Endothelial cell of umbilical vein (primary cell): ENCODE data around the gene FAM110C. TPM values are rescaled to one million over a fixed set of nuclear protein-coding genes. Genes with fewer than 3 reads are reported as not detected.

Experiments used
- BruUV-seq: library from RNA; stranded (reverse); fragments of 400-500 nt; replicated peaks from 2 replicates; lab custom pipeline; 2021; lab: Mats Ljungman, UMichigan
- CTCF ChIA-PET: fragments of 300-600, 350-600 bp; sonication (Branson Sonifier 250); formaldehyde crosslinking; loops from one replicate; lab custom pipeline; 2021; ENCODE audit warnings: antibody characterized with exemption, inconsistent platforms; lab: Charles Lee
- POLR2A ChIA-PET: fragments of 300-600, 350-600 bp; sonication (Branson Sonifier 250); formaldehyde crosslinking; loops from one replicate; lab custom pipeline; 2021; ENCODE audit warnings: antibody characterized with exemption, inconsistent platforms; lab: Charles Lee
- DNase-seq: peaks from one replicate; pipeline ENCODE4 v3.0.0-alpha.2; 2011; ENCODE audit warnings: low read depth, low spot score
- FAIRE-seq: peaks from 2 replicates; lab custom pipeline; 2011; peaks lifted over from hg19 to GRCh38; lab: Jason Lieb, UNC
- H2AFZ ChIP-seq: 2 replicates; pipeline ENCODE4 v1.6.0; 2012; ENCODE audit warnings: low read depth, low read length, control low read depth, inconsistent platforms
- H3K27ac ChIP-seq: 2 replicates; pipeline ENCODE4 v1.5.1; 2011; ENCODE audit warnings: low read depth, mild to moderate bottlenecking, control low read depth, low read length, moderate library complexity; ENCODE audit not compliant: insufficient read depth
- H3K27me3 ChIP-seq, 2 experiments: 2 replicates each; pipeline versions ENCODE4 v1.6.0 to v1.6.1; 2011; ENCODE audit warnings: low read length in 2 of 2, mixed read lengths in 1 of 2; ENCODE audit not compliant: control insufficient read depth in 2 of 2, insufficient read depth in 2 of 2
- H3K36me3 ChIP-seq, 2 experiments: 2 replicates in 1 of 2; 3 replicates in 1 of 2; pipeline ENCODE4 v1.5.1; 2011; ENCODE audit warnings: low read length in 2 of 2, mild to moderate bottlenecking in 1 of 2, moderate library complexity in 1 of 2; ENCODE audit not compliant: control insufficient read depth in 2 of 2, insufficient read depth in 2 of 2; ENCODE audit errors: extremely low read depth in 1 of 2
- H3K4me1 ChIP-seq: 3 replicates; pipeline ENCODE4 v1.5.1; 2011; ENCODE audit warnings: mild to moderate bottlenecking, low read length; ENCODE audit not compliant: control insufficient read depth, insufficient read depth; ENCODE audit errors: extremely low read depth
- H3K4me2 ChIP-seq: 2 replicates; pipeline ENCODE4 v1.6.1; 2011; ENCODE audit warnings: low read length, control low read depth, mixed read lengths; ENCODE audit not compliant: insufficient read depth
- H3K4me3 ChIP-seq, 3 experiments: fragments of 200-600 bp in 1 of 3; sonication (generic), shearing (Covaris generic) in 1 of 3; replicated peaks in 1 of 3; 2 replicates each; pipeline ENCODE4 v1.5.1; 2011 to 2016; ENCODE audit warnings: control low read depth in 3 of 3, low read length in 3 of 3, mild to moderate bottlenecking in 2 of 3, inconsistent platforms in 1 of 3, low read depth in 1 of 3, moderate library complexity in 1 of 3; ENCODE audit not compliant: insufficient read depth in 1 of 3
- H3K79me2 ChIP-seq: 2 replicates; pipeline ENCODE4 v1.6.0; 2012; ENCODE audit warnings: low read length, inconsistent platforms; ENCODE audit not compliant: control insufficient read depth, insufficient read depth
- H3K9ac ChIP-seq: replicated peaks from 2 replicates; pipeline ENCODE3; 2011; ENCODE audit warnings: low read length, control low read depth; ENCODE audit not compliant: insufficient read depth; ENCODE audit errors: extremely low read depth
- H3K9me1 ChIP-seq: replicated peaks from 3 replicates; pipeline ENCODE4 v1.6.0; 2011; ENCODE audit warnings: mild to moderate bottlenecking, low read length; ENCODE audit not compliant: control insufficient read depth, insufficient read depth; ENCODE audit errors: extremely low read depth
- H3K9me3 ChIP-seq: replicated peaks from 2 replicates; pipeline ENCODE4 v1.5.1; 2012; ENCODE audit warnings: low read length, inconsistent platforms; ENCODE audit not compliant: control insufficient read depth, insufficient read depth
- H4K20me1 ChIP-seq: replicated peaks from 2 replicates; pipeline ENCODE3; 2011; ENCODE audit warnings: mild to moderate bottlenecking, low read length; ENCODE audit not compliant: control insufficient read depth, insufficient read depth; ENCODE audit errors: extremely low read depth
- CTCF ChIP-seq, 2 donors: IDR thresholded peaks; 1 replicate in 1 of 2; 2 replicates in 1 of 2; pipeline ENCODE4 v1.5.1; 2011; ENCODE audit warnings: low read length in 2 of 2, mild to moderate bottlenecking in 2 of 2, moderate library complexity in 2 of 2, control low read depth in 1 of 2, inconsistent platforms in 1 of 2, low read depth in 1 of 2; ENCODE audit not compliant: insufficient read depth in 1 of 2; ENCODE audit errors: extremely low read depth in 1 of 2
- EZH2 ChIP-seq: IDR thresholded peaks from 2 replicates; pipeline ENCODE4 v1.6.1; 2012; ENCODE audit warnings: borderline replicate concordance, low read depth, mild to moderate bottlenecking, moderate library complexity, low read length, inconsistent platforms; ENCODE audit not compliant: severe bottlenecking
- GATA2 ChIP-seq: IDR thresholded peaks from 2 replicates; pipeline ENCODE4 v1.7.0; 2011; ENCODE audit warnings: low read depth, mild to moderate bottlenecking, moderate library complexity, mixed read lengths, low read length; ENCODE audit not compliant: insufficient read length, insufficient read depth
- JUN ChIP-seq: IDR thresholded peaks from 2 replicates; pipeline ENCODE4 v1.6.1; 2011; ENCODE audit warnings: borderline replicate concordance, low read depth; ENCODE audit not compliant: insufficient read length, insufficient read depth
- MYC ChIP-seq: IDR thresholded peaks from one replicate; pipeline ENCODE4 v1.6.1; 2011; ENCODE audit warnings: mild to moderate bottlenecking, low read depth, low read length
- POLR2A ChIP-seq: IDR thresholded peaks from 2 replicates; pipeline ENCODE4 v1.6.1; 2012; ENCODE audit warnings: low read depth, mild to moderate bottlenecking, control low read depth, low read length
- POLR2AphosphoS5 ChIP-seq: IDR thresholded peaks from 2 replicates; pipeline ENCODE4 v1.6.1; 2012; ENCODE audit warnings: low read depth, mild to moderate bottlenecking, control low read depth, low read length, moderate library complexity; ENCODE audit not compliant: insufficient read depth
- dilution Hi-C: fragments of 300-500 bp; cut with MboI; formaldehyde crosslinking; loops from one replicate; pipeline ENCODE4 v1.15.0; 2019; ENCODE audit warnings: low sequenced_read_pairs; ENCODE audit not compliant: extremely low pct_ligation_motif_present
- intact Hi-C: fragments of 100-400 bp; cut with micrococcal nuclease; formaldehyde crosslinking; loops from one replicate; pipeline ENCODE4 v1.10.0; 2022
- polyA plus RNA-seq, 4 experiments: library from polyadenylated mRNA; depleted of rRNA in 3 of 4; stranded (reverse) in 3 of 4; unstranded in 1 of 4; fragments of >200 nt; gene quantifications; 2 replicates each; pipeline versions ENCODE4 v1.2.1 to v1.2.3, GENCODE V29; 2011 to 2012; ENCODE audit warnings: missing spikeins in 1 of 4
- total RNA-seq: library from RNA; stranded (reverse); gene quantifications from 2 replicates; pipeline ENCODE4 v1.2.3, GENCODE V29; 2021

The FAM110C gene
- total and polyA plus RNA-seq, 2 donors (not counting 3 experiments of a cell fraction or from before 2014, with no cell fraction given) = not detected

GRCh38 chr2:28406-28975, 17.8 kb downstream of the FAM110C start:
- intact Hi-C loops = no loop called here
- Histone ChIP-seq H3K4me3 (no peak overlapping the region), H3K27ac (no peak overlapping the region), H3K9me3 (no peaks in the 10 kb centered on the region), H3K79me2 (no peaks in the 10 kb centered on the region), H3K36me3 (no peaks in the 10 kb centered on the region), H3K9me1 (no peaks in the 10 kb centered on the region), H3K9ac (no peak overlapping the region), H4K20me1 (no peaks in the 10 kb centered on the region), H3K4me2 (no peak overlapping the region), H3K27me3 (no peaks in the 10 kb centered on the region), H3K4me1 (no peaks in the 10 kb centered on the region), H2AFZ (no peak overlapping the region)
- ChIA-PET POLR2A (no interaction called here), CTCF (no interaction called here)
- dilution Hi-C loops = no loop called here
- BruUV-seq = no TSS peak
- TF ChIP-seq EZH2 (no peak), JUN (no peak), CTCF (IDR thresholded peaks at IDR 0.05; ENCODE audit: extremely low read depth in 1 of 2, insufficient read depth in 1 of 2, low read depth in 1 of 2, low read length in 2 of 2) (no peak), MYC (no peak), POLR2A (no peak), GATA2 (no peak), POLR2AphosphoS5 (no peak)
- FAIRE-seq (no peak), DNase-seq (no peak)
